Bone marrow (tissue), 2 donors: ENCODE measurements around the gene PLA2G15.
"Not testable (repeated sequence)": the region's sequence is repeated elsewhere in the genome, so short reads cannot be mapped to it uniquely, and the experiment has no call there.

ENCODE experiments used
- DNase-seq, 2 donors: peaks; one replicate each; lab custom pipeline; 2025; lab: John Stamatoyannopoulos, UW

Gene PLA2G15

GRCh38 chr16:68279726-68280558 lies 34.8 kb downstream of the PLA2G15 start:
- DNase-seq: no peak

- DNase-seq: no peak
Measured at GRCh38 chr16:68281368-68282063, 36.3 kb downstream of the PLA2G15 start.

GRCh38 chr16:68282064-68282452 lies 36.9 kb downstream of the PLA2G15 start:
- no peak for DNase-seq

DNA sequence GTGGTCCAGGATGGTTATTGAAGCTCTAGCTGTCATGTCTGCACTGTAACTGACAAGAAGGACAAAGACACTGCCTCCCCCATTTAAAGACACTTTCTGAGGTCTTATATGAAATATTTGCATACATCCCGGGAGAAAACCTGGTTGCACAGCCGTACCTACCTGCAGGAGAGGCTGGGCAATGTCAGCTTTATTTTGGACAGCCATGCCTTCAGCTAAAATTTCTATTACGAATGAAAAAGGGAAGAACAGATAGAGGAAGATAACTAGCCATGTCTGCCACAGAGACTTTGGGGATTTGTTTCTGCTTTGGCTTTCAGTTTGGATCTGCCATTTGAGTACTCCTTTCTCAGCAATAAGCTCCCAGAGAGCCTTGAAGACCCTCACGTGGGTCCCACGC lies 38.2 kb downstream of the PLA2G15 start:
- DNase-seq: no peak

DNA sequence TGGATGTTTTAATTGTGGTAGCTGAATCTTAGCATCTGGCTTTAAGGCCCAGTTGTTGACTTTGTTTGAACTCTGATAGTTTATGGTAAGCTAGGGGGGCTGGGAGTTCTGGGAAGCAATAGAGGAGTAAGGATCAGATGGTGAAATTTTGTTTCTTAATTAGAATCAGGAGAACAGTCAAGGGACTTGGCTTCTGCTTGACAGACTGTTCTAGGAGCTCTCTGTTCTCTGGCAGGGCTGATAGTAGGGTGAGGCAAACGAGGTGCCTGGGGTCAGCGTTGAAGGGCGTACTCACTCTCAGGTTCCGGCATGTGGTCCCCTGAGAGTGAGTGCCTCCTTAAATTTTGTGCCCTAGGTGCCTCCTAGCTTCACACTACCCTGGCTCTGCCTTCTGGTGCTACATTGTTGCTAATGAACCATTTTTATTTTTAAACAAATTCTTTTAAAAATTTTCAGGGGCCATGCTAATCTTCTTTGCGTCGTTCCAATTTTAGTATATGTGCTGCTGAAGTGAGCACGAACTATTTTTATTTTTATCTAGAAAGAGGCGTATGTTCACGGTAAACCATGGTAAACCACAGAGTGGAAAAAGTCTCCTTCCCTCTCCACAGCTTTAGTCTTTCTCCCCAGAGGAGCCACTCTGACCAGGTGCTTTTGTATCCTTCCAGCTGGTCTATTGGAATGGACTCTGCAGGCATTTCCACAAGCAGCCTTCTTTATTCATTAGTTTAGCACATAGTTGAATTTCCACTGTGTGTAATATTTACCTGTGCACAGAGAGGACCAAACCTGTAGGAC lies 38.8 kb downstream of the PLA2G15 start:
- no peak for DNase-seq

GRCh38 chr16:68284847-68285246 lies 39.7 kb downstream of the PLA2G15 start:
- peak in 1 of 2 donors; percentile 73 for DNase-seq

DNA sequence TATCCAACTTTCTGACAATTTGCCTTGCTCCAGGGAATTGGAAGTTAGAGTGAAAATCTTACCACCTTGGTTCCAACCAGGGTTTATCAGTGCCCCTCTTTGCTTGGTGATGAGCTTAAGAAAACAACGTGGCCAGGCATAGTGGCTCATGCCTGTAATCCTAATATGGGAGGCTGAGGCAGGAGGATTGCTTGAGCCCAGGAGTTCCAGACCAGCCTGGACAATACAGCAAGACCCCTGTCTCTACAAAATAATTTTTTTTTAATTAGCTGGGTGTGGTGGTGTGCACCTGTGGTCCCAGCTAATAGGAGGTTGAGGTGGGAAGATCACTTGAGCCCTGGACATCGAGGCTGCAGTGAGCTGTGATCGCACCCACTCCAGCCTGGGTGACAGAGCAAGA lies 40.5 kb downstream of the PLA2G15 start:
- DNase-seq: no peak

DNA sequence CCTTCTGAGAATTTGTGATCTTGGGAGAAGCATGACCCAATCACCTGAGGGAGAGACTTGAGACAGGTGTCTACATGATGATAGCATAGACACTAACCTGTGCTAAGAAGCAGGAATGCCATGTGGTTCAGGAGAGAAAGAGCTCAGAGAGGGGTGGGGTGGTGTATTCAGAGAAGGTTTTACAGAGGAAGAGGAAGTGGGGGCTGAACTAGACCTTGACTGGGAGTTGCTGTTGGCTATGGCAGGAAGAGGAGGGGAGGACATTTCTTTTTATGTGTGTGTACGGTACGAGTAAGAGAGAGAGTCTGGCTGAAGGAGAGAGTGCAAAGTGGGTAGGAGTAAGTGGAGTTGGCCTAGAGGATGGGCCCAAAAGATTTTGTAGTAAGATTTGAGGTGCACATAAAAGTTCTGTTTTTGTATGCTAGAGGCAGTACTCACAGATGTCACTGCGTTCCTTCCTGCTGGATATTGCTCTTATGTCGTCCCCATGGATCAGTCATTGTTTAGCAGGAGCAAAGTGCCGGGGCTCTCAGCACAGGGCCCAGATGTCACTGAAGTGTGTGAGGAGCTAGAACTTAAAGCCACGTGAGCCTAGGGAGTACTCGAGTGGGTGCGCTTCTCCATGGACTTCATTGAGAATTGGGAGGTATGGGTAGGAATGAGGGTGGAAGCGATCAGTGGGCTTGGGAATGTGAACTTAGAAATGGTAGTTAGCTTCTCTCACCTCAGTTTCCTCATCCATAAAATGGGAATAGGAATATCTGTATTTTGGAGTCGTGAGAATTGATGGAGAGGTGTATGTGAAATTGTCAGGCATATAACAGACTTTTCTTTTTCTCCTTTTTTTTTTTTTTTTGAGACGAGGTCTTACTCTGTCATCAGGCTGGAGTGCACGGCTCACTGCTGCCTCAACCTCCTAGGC lies 41.2 kb downstream of the PLA2G15 start:
- peak in 1 of 2 donors; percentile 78 for DNase-seq

DNA sequence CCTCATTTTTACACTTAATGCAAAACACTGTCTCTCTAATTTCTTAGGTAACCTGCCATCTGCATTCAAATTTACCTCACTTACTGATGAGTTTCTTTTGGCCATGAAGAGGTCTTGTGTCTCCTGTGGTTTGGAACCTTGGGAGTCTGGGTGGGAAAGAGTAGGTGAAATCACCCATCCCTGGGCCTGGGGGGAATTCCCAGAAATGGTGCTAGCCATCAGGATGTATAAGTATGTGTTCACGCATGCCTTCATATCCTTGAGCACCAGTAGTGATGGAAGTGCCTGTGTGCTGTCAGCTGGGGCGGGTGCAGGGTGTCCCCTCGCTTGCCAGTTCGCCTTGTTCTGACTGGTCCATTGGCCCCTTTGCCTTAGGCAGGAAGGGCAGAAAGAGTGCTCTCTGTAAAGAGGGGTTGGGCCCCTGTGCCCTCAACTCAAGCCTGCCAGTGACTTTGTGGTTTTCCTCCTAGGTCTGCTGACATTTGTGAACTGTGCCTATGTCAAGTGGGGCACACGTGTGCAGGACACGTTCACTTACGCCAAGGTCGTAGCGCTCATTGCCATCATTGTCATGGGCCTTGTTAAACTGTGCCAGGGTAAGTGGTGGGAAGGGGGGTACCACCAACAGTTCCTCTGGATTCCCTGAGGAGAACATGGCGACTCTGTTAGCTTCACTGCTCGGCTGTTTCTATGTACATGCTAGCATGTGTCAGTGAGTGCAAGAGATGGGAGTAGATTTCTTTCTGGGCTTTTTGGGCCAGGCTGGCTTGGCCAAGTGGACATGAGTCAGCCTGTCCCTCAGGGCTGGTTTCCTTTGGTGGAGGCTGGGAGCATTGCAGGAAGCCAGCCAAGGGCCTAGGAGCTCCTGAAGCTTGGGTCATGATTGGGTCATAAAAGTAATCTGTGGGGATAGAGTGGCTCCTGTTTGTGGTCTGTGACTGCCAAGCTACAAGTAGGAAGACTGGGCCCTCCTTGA lies 42.4 kb downstream of the PLA2G15 start:
- no peak for DNase-seq

GRCh38 chr16:68288252-68288650 lies 43.1 kb downstream of the PLA2G15 start:
- DNase-seq: no peak

DNA sequence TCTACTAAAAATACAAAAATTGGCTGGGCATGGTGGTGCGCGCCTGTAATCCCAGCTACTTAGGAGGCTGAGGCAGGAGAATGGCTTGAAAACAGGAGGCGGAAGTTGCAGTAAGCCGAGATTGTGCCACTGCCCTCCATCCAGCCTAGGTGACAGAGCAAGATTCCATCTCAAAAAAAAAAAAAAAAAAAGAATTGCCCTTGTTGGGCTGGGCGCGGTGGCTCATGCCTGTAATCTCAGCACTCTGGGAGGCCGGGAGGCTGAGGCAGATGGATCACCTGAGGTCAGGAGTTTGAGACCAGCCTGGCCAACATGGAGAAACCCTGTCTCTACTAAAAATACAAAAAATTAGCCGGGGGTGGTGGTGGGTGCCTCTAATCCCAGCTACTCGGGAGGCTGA lies 43.6 kb downstream of the PLA2G15 start:
- not testable (repeated sequence) for DNase-seq

DNA sequence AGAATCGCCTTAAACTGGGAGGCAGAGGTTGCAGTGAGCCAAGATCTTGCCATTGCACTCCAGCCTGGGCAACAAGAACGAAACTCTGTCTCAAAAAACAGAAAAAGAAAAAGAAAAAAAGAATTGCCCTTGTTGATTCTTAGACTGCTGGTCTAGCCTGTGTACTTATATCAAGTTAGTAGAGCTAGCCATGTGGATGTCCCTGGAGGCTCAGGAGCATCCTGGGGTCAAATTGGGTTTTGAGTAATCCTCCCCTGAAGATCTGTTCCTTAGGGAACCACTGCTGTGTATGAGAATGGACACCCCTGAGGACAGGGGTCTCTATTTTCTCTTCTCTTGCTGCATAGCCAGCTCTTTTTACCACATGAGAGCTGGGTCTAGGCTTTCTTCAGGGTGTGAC lies 44.0 kb downstream of the PLA2G15 start:
- DNase-seq: no peak

DNA sequence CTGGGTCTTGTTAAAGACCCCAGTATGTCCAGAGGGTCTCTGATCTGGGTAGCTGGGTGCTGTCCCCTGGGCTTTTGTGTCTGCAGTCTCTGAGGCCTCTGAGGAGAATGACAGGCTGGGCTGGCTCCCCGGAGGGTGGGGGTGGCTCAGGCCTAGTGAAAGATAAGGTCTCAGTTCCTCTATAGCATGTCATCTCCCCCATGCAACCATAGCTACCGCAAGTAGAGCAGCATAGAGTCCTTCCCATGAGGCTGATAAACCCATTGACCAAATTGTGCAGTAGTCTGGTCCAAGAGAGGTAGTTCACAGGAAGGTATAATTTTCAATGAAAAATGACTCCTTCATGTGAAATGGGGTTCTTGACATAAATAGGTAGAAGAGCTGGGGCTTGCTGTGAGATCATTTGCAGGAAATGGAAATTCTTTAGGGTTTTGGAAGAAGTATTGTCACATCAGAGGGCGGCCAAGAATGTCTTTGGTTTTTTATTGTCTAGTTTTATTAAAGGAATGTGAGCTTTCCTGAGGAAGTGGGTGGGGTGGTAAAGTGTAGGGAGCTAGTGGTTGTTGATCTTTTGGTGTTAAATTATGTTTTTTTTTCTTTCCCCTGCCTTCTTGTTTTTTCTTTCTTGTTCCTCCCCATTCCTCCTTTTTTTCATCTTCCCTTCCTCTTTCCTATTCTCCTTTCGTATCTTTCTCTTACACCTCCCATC lies 44.6 kb downstream of the PLA2G15 start:
- peak in 1 of 2 donors; percentile 23 for DNase-seq

DNA sequence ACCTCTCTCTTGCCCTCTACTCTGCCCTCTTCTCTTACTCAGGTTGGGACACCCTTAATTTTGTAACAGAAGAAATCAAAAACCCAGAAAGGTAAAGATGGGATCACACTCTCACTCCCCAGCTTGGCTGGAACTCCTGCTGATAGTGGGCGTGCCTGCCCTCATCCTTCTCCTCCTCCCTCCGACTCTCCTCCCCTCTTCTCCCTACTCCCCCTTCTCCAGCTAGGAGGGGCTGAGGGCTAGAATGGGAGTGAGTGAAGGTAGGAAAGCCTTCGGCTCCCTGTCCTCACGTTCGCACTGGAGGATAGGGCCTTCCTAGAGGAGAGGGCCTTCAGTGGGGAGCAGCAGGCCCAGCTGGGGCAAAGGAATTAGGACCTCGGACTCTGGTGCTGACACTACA lies 45.3 kb downstream of the PLA2G15 start:
- DNase-seq: no peak

DNA sequence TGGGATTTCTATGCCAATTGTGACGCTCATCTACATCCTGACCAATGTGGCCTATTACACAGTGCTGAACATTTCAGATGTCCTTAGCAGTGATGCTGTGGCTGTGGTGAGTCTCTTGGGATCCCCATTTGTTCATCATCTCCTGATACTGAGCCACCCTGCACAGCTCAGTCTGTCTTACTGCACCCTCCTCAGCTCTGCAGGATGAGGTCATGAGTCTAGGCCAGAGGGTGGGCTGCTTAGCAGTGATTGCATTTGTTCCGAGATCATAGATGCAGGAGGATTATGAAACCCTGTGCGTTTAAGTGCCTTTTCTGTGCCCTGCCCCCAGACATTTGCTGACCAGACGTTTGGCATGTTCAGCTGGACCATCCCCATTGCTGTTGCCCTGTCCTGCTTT lies 46.1 kb downstream of the PLA2G15 start:
- DNase-seq: no peak

- DNase-seq: no peak
Measured at GRCh38 chr16:68292425-68292824, 47.3 kb downstream of the PLA2G15 start.

DNA sequence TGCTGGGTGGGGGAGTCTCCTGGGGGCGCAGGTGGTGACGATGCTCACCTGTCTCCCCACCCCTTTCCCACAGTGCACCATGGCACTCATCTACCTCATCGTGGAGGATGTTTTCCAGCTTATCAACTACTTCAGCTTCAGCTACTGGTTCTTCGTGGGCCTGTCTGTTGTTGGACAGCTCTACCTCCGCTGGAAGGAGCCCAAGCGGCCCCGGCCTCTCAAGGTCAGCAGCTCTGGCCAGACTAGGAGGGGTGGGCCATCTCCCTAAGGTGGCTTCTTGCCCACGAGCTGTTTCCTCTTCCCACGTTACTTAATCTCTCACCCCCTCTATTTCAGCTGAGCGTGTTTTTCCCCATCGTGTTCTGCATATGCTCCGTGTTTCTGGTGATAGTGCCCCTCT lies 51.1 kb downstream of the PLA2G15 start:
- DNase-seq: no peak

GRCh38 chr16:68296693-68297092 lies 51.5 kb downstream of the PLA2G15 start:
- no peak for DNase-seq

DNA sequence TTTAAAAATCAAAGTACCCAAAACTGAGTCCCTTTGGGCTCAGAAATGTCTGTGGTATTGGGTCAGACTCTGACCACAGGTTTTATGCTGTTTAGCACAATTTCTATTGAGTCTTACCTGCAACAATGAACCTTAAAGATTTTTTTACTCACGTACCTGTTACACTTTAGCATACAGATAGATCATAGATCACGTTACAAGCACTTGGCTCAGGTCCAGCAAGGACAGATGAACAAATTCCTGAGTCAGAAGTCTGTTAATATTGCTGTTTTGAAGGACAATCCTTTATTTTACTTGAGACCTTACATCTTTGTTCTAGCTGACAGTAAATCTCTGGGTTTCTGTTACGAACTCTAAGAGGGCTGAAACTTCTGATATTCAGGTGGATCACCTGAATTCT lies 52.7 kb downstream of the PLA2G15 start:
- DNase-seq: no peak

DNA sequence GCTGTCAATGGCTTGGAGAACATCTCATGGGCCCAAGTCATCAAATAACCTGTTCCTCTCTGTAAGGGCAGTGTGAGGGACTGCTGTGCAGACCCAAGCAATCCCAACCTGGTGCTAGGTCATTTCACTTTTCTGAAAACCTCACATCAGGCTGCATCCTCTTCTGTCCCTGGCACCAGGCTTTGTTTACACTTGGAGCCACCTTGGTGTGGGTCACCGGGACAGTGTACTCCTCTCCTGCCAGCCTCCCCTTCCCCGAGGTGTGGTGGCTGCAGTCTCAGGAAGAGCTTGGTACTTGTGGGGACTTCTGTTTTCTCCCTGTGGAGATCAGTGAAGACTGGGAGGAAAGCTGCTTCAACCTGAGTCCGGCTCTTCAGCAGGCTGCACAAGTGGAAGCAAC lies 53.1 kb downstream of the PLA2G15 start:
- DNase-seq: no peak
